AG08396 (cell line): ENCODE measurements around the gene GBX1.
A peak's percentile ranks its signal among the peaks of the same experiment; 100 is the strongest.

Source experiments
- DNase-seq: peaks from one replicate; pipeline ENCODE4 v3.0.0; 2012; ENCODE audit warnings: low spot score, mixed read lengths

Gene GBX1

DNA sequence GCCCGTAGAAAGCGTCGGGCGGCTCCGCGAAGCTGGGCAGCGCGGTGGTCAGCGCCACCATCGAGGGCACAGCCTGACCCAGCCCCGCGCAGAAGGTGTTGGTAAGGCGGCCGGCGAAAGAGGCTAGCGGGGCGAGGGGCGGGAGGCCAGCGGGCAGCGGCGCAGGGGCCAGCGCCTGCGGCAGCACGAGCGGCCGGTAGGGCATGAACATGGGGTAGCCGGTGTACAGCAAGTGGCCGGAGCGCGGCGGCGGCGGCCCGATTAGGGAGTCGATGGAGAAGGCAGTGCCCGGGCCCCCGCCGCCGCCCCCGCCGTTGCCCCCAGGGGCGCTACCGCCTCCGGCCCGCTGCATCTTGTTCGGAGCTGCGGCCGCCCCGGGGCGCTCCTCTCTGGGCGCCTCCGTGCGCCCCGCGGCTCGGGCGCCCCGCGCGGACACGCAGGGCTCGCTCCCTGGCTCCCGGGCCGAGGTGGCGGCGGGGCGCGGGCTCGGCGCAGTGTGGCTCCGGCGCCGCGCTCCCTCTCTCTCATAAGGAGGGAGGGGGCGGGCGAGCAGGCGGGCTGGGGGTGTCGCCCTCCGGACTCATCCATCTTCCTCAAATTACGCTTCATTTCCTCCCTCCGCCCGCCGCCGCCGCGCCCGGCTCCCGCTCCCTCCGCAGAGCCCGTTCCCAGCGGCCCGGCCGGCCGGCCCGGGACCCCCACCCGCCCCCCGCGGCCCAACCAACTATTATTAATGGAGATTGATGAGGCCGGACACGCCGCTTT is at the start of gene GBX1:
Gene GBX1 (minus strand): TSS at position 498 of the 765 bp plus-strand sequence. CDS start 146 bp downstream, at position 352.
- no peak for DNase-seq

DNA sequence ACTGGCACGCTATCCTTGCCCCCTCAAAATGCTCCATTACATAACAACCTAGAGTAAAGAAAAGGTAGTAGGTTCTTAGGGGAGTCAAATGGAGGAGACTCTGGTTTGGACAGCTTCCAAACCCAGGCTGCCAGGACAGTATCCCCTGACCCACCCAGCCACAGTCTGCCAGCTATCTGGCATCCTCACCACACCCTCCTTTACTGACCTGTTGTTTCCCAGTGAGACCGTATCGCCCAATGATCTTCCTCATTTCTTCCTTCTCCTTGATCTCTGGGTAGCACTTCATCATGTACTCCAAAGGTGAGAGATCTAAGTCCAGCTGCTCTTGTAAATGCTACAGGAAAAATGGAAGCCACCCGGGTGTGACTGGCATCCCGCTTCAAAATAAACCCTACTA is 47.9 kb upstream of the GBX1 start:
- no peak for DNase-seq

GRCh38 chr7:151213826-151214225 is 46.3 kb upstream of the GBX1 start:
- no peak for DNase-seq

GRCh38 chr7:151212626-151213025 is 45.1 kb upstream of the GBX1 start:
- DNase-seq: no peak

DNA sequence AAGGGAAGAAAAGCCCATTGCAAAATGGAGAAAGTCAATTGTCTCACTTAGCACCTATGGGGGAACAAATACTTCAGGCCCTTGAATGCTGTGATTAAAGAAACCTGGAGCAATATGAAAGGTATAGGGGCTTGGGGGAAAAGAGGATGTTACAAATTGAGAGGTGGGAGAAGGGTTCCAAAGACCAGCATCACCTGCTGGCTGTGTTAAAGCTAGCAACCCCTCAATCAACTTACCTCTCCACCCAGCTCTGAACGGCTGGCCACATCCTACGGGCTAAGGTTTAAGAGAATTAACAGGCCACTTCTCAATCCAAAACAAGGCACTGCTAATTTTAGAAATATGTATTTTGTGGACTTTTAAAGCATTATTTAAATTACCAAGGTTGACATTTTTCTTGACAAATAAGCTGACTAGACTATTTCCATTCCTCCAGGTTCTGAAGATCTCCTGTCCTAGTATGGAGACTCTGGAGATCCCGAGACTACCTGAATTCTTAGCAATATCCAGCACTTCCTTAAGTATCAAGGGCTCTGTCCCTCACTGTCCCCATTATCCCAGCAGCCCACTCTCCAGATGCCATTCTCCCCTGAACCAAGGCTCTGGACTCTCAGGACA is 43.8 kb upstream of the GBX1 start:
- DNase-seq: no peak

DNA sequence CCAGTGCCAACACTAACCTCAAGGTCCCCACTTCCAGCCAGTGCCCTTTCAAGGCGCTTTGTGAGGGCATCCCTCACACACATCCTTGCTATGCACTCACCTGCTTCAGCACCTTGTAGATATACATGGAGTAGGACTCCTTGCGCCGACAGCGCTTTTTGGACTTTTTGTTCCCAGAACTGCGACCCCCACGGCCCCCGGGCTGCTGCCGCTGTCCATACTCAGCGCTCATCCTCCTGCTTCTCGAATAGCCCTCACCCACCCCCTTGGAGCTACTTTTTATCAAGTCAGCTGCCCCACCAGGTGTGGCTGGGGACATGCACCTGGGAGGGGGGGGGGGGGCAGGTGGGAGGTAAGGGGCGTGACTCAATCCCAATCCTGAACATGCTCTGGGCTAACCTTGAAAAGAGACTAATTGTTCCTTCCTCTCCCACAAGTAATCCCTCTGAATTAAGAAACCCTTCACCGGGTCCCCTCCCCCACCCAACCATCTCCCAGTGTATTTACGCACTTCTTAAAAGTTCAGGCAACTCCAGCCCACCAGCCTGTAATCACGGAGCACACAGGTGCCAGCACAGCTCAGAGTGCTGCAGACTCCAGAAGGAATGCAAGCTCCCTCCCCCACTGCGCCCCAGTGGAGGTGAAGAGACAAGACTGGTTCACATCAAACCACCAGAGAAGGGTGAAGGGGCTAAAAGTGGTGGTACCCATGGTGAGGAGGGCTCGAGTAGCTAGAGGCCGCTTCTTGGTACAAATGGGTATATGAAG is 42.8 kb upstream of the GBX1 start, which contains the start of gene H2BK1:
Gene H2BK1 (minus strand): TSS at position 402 of the 768 bp plus-strand sequence. CDS start 170 bp downstream, at position 232.
- peak; percentile 5 for DNase-seq

- DNase-seq: no peak
Observed at GRCh38 chr7:151209588-151209987, 42.1 kb upstream of the GBX1 start.

DNA sequence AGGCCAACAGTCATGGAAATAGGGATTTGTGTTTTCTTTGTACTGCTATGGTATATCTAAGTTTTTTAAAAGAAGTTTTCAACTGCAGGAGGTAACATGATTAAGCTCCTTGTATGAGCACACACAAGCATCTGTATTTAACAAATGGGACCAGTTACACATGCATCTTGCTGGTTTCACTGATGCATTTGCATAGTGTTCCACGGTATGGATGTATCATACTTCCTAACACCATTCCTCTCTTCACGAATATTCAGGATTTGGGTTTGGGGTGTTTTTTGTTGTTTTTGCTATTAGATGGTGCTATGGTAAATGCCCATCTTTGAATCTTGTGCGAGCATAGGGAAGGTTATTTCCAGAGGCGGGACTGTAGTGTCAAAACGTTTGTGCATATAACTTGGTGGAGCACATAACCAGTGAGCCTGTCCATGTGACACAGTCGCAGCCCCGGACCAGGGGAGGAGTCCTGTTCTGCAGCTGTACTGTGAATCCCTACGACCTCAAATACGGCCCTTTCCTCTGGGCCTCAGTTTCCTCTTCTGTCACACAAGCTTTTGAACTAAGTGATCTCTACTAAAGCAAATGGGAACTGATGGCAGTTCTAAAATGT is 40.9 kb upstream of the GBX1 start:
- no peak for DNase-seq

- DNase-seq: no peak
Observed at GRCh38 chr7:151207804-151208203, 40.3 kb upstream of the GBX1 start.

GRCh38 chr7:151207315-151207714 is 39.8 kb upstream of the GBX1 start:
- DNase-seq: no peak

DNA sequence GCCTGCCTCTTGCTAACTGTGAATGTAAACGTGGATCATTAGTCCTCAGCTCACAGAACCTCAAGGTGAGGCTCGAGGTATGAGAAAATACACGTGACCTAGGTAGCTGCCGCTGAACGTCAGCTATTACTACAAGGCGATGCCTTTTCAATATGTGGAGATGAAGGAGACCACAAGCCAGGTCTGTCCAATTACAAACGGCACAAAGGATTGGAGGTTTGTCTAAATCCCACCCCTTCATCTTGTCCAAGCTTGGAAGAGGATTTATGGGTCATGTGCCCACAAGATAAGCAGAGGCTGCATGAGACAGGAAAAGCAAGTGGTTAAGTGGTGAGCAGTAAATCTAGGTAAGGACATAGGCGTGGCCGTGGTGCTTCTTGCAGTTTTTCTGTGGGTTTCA is 39.4 kb upstream of the GBX1 start:
- DNase-seq: no peak

GRCh38 chr7:151205730-151206129 is 38.2 kb upstream of the GBX1 start:
- no peak for DNase-seq

DNA sequence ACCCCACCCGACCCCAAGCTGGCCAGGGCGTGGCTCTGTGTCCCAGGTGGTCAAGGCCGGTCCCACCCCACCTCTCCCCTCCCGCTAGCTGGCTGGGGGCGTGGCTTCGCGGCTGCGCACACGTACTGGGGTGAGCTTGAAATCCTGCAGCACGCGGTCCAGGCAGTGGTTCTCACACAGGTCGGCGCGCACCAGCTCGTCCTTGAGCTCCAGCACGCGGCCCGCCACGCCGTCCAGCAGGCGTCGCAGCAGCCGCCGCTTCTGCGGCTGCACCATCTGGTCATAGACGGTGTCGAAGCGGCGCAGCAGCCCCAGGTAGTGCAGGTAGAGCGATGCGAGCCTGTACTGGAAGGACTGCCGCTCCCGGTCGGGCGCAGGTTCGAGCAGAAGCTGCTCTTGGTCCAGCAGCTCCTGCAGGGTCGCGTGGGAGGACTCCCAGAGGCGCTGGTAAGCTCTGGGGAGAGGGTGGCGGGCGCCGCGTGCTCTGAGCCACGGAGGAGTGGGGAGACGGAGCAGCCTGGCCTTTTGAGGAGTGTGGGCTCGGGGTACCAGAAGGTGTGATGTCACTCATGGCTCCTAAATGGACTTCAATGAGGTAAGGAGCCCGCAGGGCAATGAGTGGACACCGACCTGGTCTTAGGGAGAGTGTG is 37.0 kb upstream of the GBX1 start:
- DNase-seq: no peak

GRCh38 chr7:151202836-151203235 is 35.3 kb upstream of the GBX1 start:
- no peak for DNase-seq

GRCh38 chr7:151201751-151202150 is 34.3 kb upstream of the GBX1 start:
- no peak for DNase-seq

DNA sequence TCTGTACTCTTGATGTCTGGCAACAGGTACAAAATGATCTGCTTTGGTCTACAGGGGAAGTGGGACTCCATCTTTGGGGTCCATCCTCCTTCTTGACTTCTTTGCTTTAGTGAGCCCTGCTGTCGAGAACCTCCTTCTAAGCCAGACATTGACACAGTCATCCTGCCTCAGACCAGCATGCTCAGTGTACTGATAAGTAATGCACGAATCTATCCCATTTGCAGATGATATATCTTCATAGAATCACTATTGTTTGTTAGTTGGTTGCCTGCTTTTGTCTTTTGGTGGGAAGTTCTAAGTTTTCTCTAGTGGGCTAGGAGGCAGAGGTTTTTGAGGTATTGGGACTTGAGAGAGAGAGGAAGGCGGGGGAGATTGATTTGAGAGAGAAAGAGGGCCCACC is 33.9 kb upstream of the GBX1 start:
- no peak for DNase-seq

DNA sequence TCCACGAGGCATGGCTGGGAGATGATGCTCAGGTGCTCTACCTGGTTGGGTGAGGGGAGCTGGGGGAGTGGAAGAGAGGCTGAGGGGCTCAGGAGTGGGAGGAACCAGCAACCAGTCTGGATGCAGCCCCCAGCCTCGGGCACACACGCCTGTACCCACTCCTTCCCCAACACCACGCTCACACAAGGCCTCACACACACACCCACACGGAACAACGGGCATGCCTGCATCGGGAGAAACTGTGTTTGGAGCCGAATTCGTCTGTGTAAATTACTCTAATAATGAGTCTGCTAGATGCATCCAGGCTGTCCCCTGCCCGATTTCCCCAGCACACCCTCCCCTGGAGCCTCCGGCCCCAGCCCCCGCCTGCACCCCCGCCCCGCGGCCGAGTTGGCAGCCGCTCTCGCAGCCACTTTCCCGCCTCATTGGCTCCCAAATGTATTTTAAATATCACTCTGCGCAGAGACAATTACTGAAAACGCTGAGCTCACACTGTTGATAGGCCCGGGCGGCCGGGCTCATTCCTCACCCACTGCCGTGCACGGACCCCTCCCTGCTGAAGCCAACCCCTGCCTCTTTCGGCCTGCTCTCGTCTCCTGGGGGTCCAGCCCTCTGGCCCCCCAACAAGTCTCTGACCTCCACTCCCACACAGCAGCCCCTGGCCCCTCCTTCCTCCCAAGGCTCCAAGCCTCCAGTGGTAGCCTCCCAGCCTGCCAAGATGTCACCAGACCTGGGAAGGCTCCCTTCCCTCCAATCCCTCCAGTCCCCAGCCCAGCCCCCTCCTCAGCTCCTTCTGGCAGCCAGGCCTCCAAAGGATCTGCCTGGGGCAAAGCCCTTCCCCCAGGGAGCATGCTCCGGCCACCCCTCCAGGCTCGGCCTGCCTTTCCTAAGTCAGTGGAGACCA is 31.7 kb upstream of the GBX1 start:
- no peak for DNase-seq

DNA sequence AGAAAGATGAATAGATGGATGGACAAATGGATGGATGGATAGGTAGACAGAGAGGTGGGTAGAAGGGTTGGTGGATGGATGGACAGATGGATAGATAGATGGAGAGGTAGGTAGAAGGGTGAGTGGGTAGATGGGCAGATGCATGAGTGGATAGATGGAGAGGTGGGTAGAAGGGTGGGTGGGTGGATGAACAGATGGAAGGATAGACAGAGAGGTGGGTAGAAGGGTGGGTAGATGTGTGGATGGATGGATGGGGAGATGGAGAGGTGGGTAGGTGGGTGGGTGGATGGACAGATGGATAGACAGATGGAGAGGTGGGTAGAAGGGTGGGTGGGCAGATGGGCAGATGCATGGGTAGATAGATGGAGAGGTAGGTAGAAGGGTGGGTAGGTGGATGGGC is 30.4 kb upstream of the GBX1 start:
- no peak for DNase-seq

GRCh38 chr7:151195616-151196450 is 28.3 kb upstream of the GBX1 start:
- no peak for DNase-seq

DNA sequence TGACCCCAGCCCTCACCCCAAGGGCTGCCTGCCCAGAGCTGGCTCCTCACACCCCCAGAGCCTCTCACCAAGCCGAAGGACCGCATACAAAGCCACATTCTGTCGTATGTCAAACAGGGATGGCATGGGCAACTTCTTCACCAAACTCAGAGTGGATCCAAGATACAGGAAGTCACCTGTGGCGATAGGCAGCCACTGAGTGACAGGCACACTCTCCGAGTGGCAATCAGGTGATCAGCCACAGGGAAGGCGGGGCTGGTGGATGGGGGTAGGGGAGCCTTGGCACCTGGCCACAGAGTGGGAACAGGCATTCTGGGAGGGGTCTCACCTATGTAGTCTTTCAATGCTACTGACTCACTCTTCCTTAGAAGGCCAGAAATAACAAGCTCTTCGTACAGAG is 26.7 kb upstream of the GBX1 start:
- no peak for DNase-seq
